Activated naive CD4-positive, alpha-beta T cell treated with anti-CD3 and anti-CD28 coated beads, Interleukin-2, amount 50 U/mL, for 72 hours (primary cell): ENCODE data around the gene PPP2R2D. TPM values are rescaled to one million over a fixed set of nuclear protein-coding genes. Genes with fewer than 3 reads are reported as not detected.

Experiments
- ATAC-seq, 2 donors: fragments of 150-1000 bp; cut with Tn5 transposase; 2 replicates each; pipeline ENCODE4 v1.10.0; 2021; ENCODE audit warnings: mild to moderate bottlenecking in 2 of 2, moderate library complexity in 2 of 2
- DNase-seq, 2 donors: peaks; one replicate each; pipeline ENCODE4 v3.0.0; 2021 to 2022; ENCODE audit warnings: low spot score in 2 of 2
- H3K27ac Mint-ChIP-seq, 2 donors: one replicate each; pipeline ENCODE4 v1.8.0; 2022; ENCODE audit warnings: mild to moderate bottlenecking in 2 of 2, mixed read lengths in 2 of 2
- H3K36me3 Mint-ChIP-seq, 2 donors: one replicate each; pipeline ENCODE4 v1.8.0; 2022; ENCODE audit warnings: mixed read lengths in 2 of 2
- H3K9me3 Mint-ChIP-seq, 2 donors: one replicate each; pipeline ENCODE4 v1.8.0; 2022; ENCODE audit warnings: mixed read lengths in 2 of 2
- total RNA-seq, 2 donors: library from RNA; stranded (reverse); gene quantifications; one replicate each; pipeline ENCODE4 v1.2.3, GENCODE V29; 2022

The PPP2R2D gene
- total RNA-seq, 2 donors from 2014 or later, result 36.2 to 41.6 TPM

- no peak for DNase-seq
- H3K36me3 Mint-ChIP-seq, result peaks cover 7 to 24% of the 10 kb centered on the region in 2 donors
- no peak for ATAC-seq
- peaks cover 3 to 5% of the 10 kb centered on the region in 2 donors for H3K9me3 Mint-ChIP-seq
- H3K27ac Mint-ChIP-seq, result peak overlapping the region in 1 of 2 donors; percentile 41
Observed at GRCh38 chr10:131926743-131927595, 26.2 kb downstream of the PPP2R2D start.

GRCh38 chr10:131928248-131929095 lies 27.7 kb downstream of the PPP2R2D start:
- H3K9me3 Mint-ChIP-seq, result peaks cover 0 to under 1% of the 10 kb centered on the region in 2 donors
- peaks cover 7 to 18% of the 10 kb centered on the region in 2 donors for H3K36me3 Mint-ChIP-seq
- DNase-seq, result peak; percentile 40 to 76
- peak; percentile 86 to 91 for ATAC-seq
- peak overlapping the region; percentile 84 to 95 for H3K27ac Mint-ChIP-seq

GRCh38 chr10:131929122-131929845 lies 28.5 kb downstream of the PPP2R2D start:
- H3K27ac Mint-ChIP-seq, result peak overlapping the region in 1 of 2 donors; percentile 84
- ATAC-seq (no peak), DNase-seq (no peak)
- H3K9me3 Mint-ChIP-seq, result no peaks in the 10 kb centered on the region
- H3K36me3 Mint-ChIP-seq, result peaks cover 7 to 18% of the 10 kb centered on the region in 2 donors

- H3K27ac Mint-ChIP-seq, result peak overlapping the region in 1 of 2 donors; percentile 52
- ATAC-seq (no peak), DNase-seq (no peak)
- H3K9me3 Mint-ChIP-seq, result no peaks in the 10 kb centered on the region
- peaks cover 7 to 18% of the 10 kb centered on the region in 2 donors for H3K36me3 Mint-ChIP-seq
Observed at GRCh38 chr10:131930150-131930549, 29.3 kb downstream of the PPP2R2D start.

- Mint-ChIP-seq H3K9me3 (no peaks in the 10 kb centered on the region), H3K27ac (peak overlapping the region; percentile 52 to 77), H3K36me3 (peaks cover 7 to 18% of the 10 kb centered on the region in 2 donors)
- DNase-seq (no peak), ATAC-seq (no peak)
Observed at GRCh38 chr10:131930586-131931330, 29.9 kb downstream of the PPP2R2D start.

GRCh38 chr10:131931981-131932380 lies 31.2 kb downstream of the PPP2R2D start:
- DNase-seq (no peak), ATAC-seq (no peak)
- H3K27ac Mint-ChIP-seq, result no peak overlapping the region
- H3K9me3 Mint-ChIP-seq, result no peaks in the 10 kb centered on the region
- H3K36me3 Mint-ChIP-seq, result peaks cover 7 to 8% of the 10 kb centered on the region in 2 donors

- DNase-seq (no peak), ATAC-seq (no peak)
- no peaks in the 10 kb centered on the region for H3K9me3 Mint-ChIP-seq
- H3K27ac Mint-ChIP-seq, result no peak overlapping the region
- peaks cover 7% of the 10 kb centered on the region in 2 donors for H3K36me3 Mint-ChIP-seq
Observed at GRCh38 chr10:131933016-131933695, 32.3 kb downstream of the PPP2R2D start.

- no peak overlapping the region for H3K27ac Mint-ChIP-seq
- DNase-seq (no peak), ATAC-seq (no peak)
- H3K9me3 Mint-ChIP-seq, result no peaks in the 10 kb centered on the region
- H3K36me3 Mint-ChIP-seq, result peaks cover 7% of the 10 kb centered on the region in 2 donors
Observed at GRCh38 chr10:131933696-131934086, 32.9 kb downstream of the PPP2R2D start.

- H3K27ac Mint-ChIP-seq, result peak overlapping the region in 1 of 2 donors; percentile 25
- no peak for ATAC-seq
- no peak for DNase-seq
- H3K9me3 Mint-ChIP-seq, result no peaks in the 10 kb centered on the region
- H3K36me3 Mint-ChIP-seq, result peaks cover 3 to 4% of the 10 kb centered on the region in 2 donors
Observed at GRCh38 chr10:131934769-131935168, 34.0 kb downstream of the PPP2R2D start.

- Mint-ChIP-seq H3K9me3 (no peaks in the 10 kb centered on the region), H3K36me3 (no peaks in the 10 kb centered on the region), H3K27ac (no peak overlapping the region)
- no peak for ATAC-seq
- DNase-seq, result no peak
Observed at GRCh38 chr10:131935260-131935659, 34.5 kb downstream of the PPP2R2D start.

- no peak for DNase-seq
- ATAC-seq, result no peak
- Mint-ChIP-seq H3K9me3 (no peaks in the 10 kb centered on the region), H3K27ac (no peak overlapping the region), H3K36me3 (no peaks in the 10 kb centered on the region)
Observed at GRCh38 chr10:131936294-131936693, 35.5 kb downstream of the PPP2R2D start.

GRCh38 chr10:131936736-131937135 lies 35.9 kb downstream of the PPP2R2D start:
- H3K27ac Mint-ChIP-seq, result no peak overlapping the region
- no peaks in the 10 kb centered on the region for H3K9me3 Mint-ChIP-seq
- H3K36me3 Mint-ChIP-seq, result no peaks in the 10 kb centered on the region
- no peak for DNase-seq
- ATAC-seq, result no peak

- DNase-seq (no peak), ATAC-seq (no peak)
- no peak overlapping the region for H3K27ac Mint-ChIP-seq
- H3K9me3 Mint-ChIP-seq, result no peaks in the 10 kb centered on the region
- H3K36me3 Mint-ChIP-seq, result no peaks in the 10 kb centered on the region
Observed at GRCh38 chr10:131937836-131938235, 37.0 kb downstream of the PPP2R2D start.

GRCh38 chr10:131938681-131939080 lies 37.9 kb downstream of the PPP2R2D start:
- H3K27ac Mint-ChIP-seq, result no peak overlapping the region
- no peaks in the 10 kb centered on the region for H3K36me3 Mint-ChIP-seq
- DNase-seq (no peak), ATAC-seq (no peak)
- H3K9me3 Mint-ChIP-seq, result no peaks in the 10 kb centered on the region

GRCh38 chr10:131942455-131942854 lies 41.6 kb downstream of the PPP2R2D start:
- H3K27ac Mint-ChIP-seq, result no peak overlapping the region

More at GRCh38 chr10:131942455-131942854, 41.6 kb downstream of the PPP2R2D start:
- ATAC-seq (no peak), DNase-seq (no peak)
- no peaks in the 10 kb centered on the region for H3K9me3 Mint-ChIP-seq
- H3K36me3 Mint-ChIP-seq, result peaks cover 0 to 1% of the 10 kb centered on the region in 2 donors
